H9 (cell line): ENCODE results near the gene CPT1B. TPM values are rescaled to one million over a fixed set of nuclear protein-coding genes. Genes with fewer than 3 reads are reported as not detected.

Experiments used
- DNase-seq: peaks from one replicate; pipeline ENCODE4 v3.0.0-alpha.2; 2017
- H2AFZ ChIP-seq: one replicate; pipeline ENCODE4 v1.6.1; 2013; ENCODE audit warnings: mild to moderate bottlenecking, low read length, control low read depth, moderate library complexity
- H2AK5ac ChIP-seq: 2 replicates; pipeline ENCODE4 v1.6.1; 2013; ENCODE audit warnings: low read length, control low read depth, mixed read lengths; ENCODE audit not compliant: insufficient read length
- H2BK120ac ChIP-seq: one replicate; pipeline ENCODE4 v1.6.1; 2013; ENCODE audit warnings: low read depth, mild to moderate bottlenecking, low read length, control low read depth, inconsistent platforms; ENCODE audit not compliant: poor library complexity, severe bottlenecking
- H2BK12ac ChIP-seq: 2 replicates; pipeline ENCODE4 v1.6.1; 2013; ENCODE audit warnings: low read length, control low read depth, mixed read lengths, low read depth; ENCODE audit not compliant: insufficient read length
- H2BK15ac ChIP-seq: 2 replicates; pipeline ENCODE4 v1.6.1; 2013; ENCODE audit warnings: low read depth, low read length, control low read depth
- H2BK20ac ChIP-seq: one replicate; pipeline ENCODE4 v1.6.1; 2013; ENCODE audit warnings: low read depth, mild to moderate bottlenecking, low read length, control low read depth, inconsistent platforms; ENCODE audit not compliant: poor library complexity, severe bottlenecking
- H2BK5ac ChIP-seq: 2 replicates; pipeline ENCODE4 v1.6.1; 2013; ENCODE audit warnings: low read length, control low read depth, mixed read lengths; ENCODE audit not compliant: insufficient read length
- H3K14ac ChIP-seq: 2 replicates; pipeline ENCODE4 v1.6.1; 2013; ENCODE audit warnings: low read length, control low read depth; ENCODE audit not compliant: insufficient read depth
- H3K18ac ChIP-seq: 2 replicates; pipeline ENCODE4 v1.6.1; 2013; ENCODE audit warnings: low read depth, mild to moderate bottlenecking, mixed read lengths, low read length, control low read depth; ENCODE audit not compliant: insufficient read length
- H3K23ac ChIP-seq: 2 replicates; pipeline ENCODE4 v1.6.1; 2013; ENCODE audit warnings: low read length, control low read depth, mixed read lengths, low read depth; ENCODE audit not compliant: insufficient read length
- H3K23me2 ChIP-seq: 2 replicates; pipeline ENCODE4 v1.6.1; 2013; ENCODE audit warnings: low read depth, mild to moderate bottlenecking, mixed read lengths, low read length, control low read depth; ENCODE audit not compliant: insufficient read length, poor library complexity, severe bottlenecking
- H3K27ac ChIP-seq: 2 replicates; pipeline ENCODE4 v1.5.1; 2013; ENCODE audit warnings: low read length, control low read depth, mixed read lengths, low read depth; ENCODE audit not compliant: insufficient read length
- H3K27me3 ChIP-seq: 2 replicates; pipeline ENCODE4 v1.6.1; 2013; ENCODE audit warnings: low read length, control low read depth, inconsistent platforms; ENCODE audit not compliant: insufficient read depth
- H3K4ac ChIP-seq: 2 replicates; pipeline ENCODE4 v1.6.1; 2013; ENCODE audit warnings: low read depth, mild to moderate bottlenecking, control low read depth, inconsistent platforms, low read length, moderate library complexity
- H3K4me1 ChIP-seq: 2 replicates; pipeline ENCODE4 v1.6.1; 2013; ENCODE audit warnings: low read length, control low read depth, inconsistent platforms; ENCODE audit not compliant: insufficient read depth
- H3K4me2 ChIP-seq: 2 replicates; pipeline ENCODE4 v1.6.1; 2013; ENCODE audit warnings: low read length, control low read depth, mixed read lengths; ENCODE audit not compliant: insufficient read length, insufficient read depth
- H3K56ac ChIP-seq: 2 replicates; pipeline ENCODE4 v1.6.1; 2013; ENCODE audit warnings: low read depth, mild to moderate bottlenecking, mixed read lengths, low read length, control low read depth; ENCODE audit not compliant: insufficient read length
- H3K79me1 ChIP-seq: 2 replicates; pipeline ENCODE4 v1.6.1; 2013; ENCODE audit warnings: low read depth, mild to moderate bottlenecking, moderate library complexity, low read length, control low read depth, inconsistent platforms; ENCODE audit not compliant: insufficient read depth, poor library complexity, severe bottlenecking
- H3K79me2 ChIP-seq: 2 replicates; pipeline ENCODE4 v1.6.1; 2013; ENCODE audit warnings: low read length, control low read depth, inconsistent platforms; ENCODE audit not compliant: insufficient read depth
- H3K9ac ChIP-seq: 2 replicates; pipeline ENCODE4 v1.6.1; 2013; ENCODE audit warnings: low read length, control low read depth, mixed read lengths; ENCODE audit not compliant: insufficient read length; ENCODE audit errors: extremely low read depth
- H3K9me3 ChIP-seq: one replicate; pipeline ENCODE4 v1.6.1; 2013; ENCODE audit warnings: low read depth, low read length, inconsistent platforms; ENCODE audit not compliant: control insufficient read depth
- H3T11ph ChIP-seq: one replicate; pipeline ENCODE4 v1.6.1; 2013; ENCODE audit warnings: mild to moderate bottlenecking, low read length, control low read depth, inconsistent platforms
- H4K20me1 ChIP-seq: one replicate; pipeline ENCODE4 v1.6.1; 2013; ENCODE audit not compliant: control insufficient read depth, insufficient read length, insufficient read depth
- H4K5ac ChIP-seq: 2 replicates; pipeline ENCODE4 v1.6.1; 2013; ENCODE audit warnings: low read depth, mild to moderate bottlenecking, mixed read lengths, low read length, control low read depth; ENCODE audit not compliant: insufficient read length
- H4K8ac ChIP-seq: replicated peaks from 2 replicates; pipeline ENCODE4 v1.6.1; 2013; ENCODE audit warnings: low read length, control low read depth, mixed read lengths, low read depth; ENCODE audit not compliant: insufficient read length
- H4K91ac ChIP-seq: 2 replicates; pipeline ENCODE4 v1.6.1; 2013; ENCODE audit warnings: low read depth, mild to moderate bottlenecking, moderate library complexity, mixed read lengths, low read length, control low read depth; ENCODE audit not compliant: insufficient read length
- H3K27ac Mint-ChIP-seq, 3 experiments: 2 replicates in 2 of 3; 3 replicates in 1 of 3; pipeline ENCODE4 v1.8.0; 2020 to 2021; ENCODE audit warnings: mixed read lengths in 3 of 3, mild to moderate bottlenecking in 1 of 3, moderate library complexity in 1 of 3
- H3K27me3 Mint-ChIP-seq: 2 replicates; pipeline ENCODE4 v1.8.0; 2021; ENCODE audit warnings: low read depth, mild to moderate bottlenecking, moderate library complexity, mixed read lengths
- H3K36me3 Mint-ChIP-seq, 3 experiments: 2 replicates in 2 of 3; 3 replicates in 1 of 3; pipeline ENCODE4 v1.8.0; 2020 to 2021; ENCODE audit warnings: low read depth in 3 of 3, mixed read lengths in 3 of 3; ENCODE audit not compliant: insufficient read depth in 1 of 3
- H3K4me1 Mint-ChIP-seq, 2 experiments: 2 replicates each; pipeline ENCODE4 v1.8.0; 2020; ENCODE audit warnings: mixed read lengths in 2 of 2
- H3K4me3 Mint-ChIP-seq, 2 experiments: 2 replicates in 1 of 2; 3 replicates in 1 of 2; pipeline ENCODE4 v1.8.0; 2020 to 2021; ENCODE audit warnings: mild to moderate bottlenecking in 2 of 2, mixed read lengths in 2 of 2, moderate library complexity in 1 of 2
- H3K9me3 Mint-ChIP-seq, 2 experiments: 2 replicates in 1 of 2; 3 replicates in 1 of 2; pipeline ENCODE4 v1.8.0; 2020; ENCODE audit warnings: mild to moderate bottlenecking in 2 of 2, mixed read lengths in 2 of 2, moderate library complexity in 1 of 2
- CTCF ChIP-seq: fragments of 200-600 bp; sonication (generic); conservative IDR thresholded peaks from 3 replicates; pipeline ENCODE4 v1.8.0; 2021; ENCODE audit warnings: antibody characterized with exemption, mild to moderate bottlenecking
- WGBS: extraction: QIAGEN DNeasy Blood & Tissue Kit; methylation state at CpG from one replicate; pipeline ENCODE4 v1.1.7; 2013; ENCODE audit warnings: missing lambda C conversion rate, low lambda C conversion rate, mixed read lengths; ENCODE audit not compliant: insufficient read length; ENCODE audit errors: extremely low coverage; 5-methylcytosine and 5-hydroxymethylcytosine counted together
- total RNA-seq: library from RNA; stranded (reverse); gene quantifications from 2 replicates; pipeline ENCODE4 v1.2.1, GENCODE V29; 2021

CPT1B gene
- total RNA-seq, 1 experiment from 2014 or later: 65.7 TPM

GRCh38 chr22:50583294-50583861, 5.2 kb upstream of the CPT1B start:
- WGBS: no CpG with 5 or more reads among the region's 37 CpGs
- Mint-ChIP-seq H3K4me3 (peak overlapping the region; percentile 80 to 89), H3K27ac (peak overlapping the region in 2 of 3 experiments; percentile 48 to 78; a peak in 3 of 7 replicates), H3K36me3 (peaks cover 4 to 18% (median 14%) of the 10 kb centered on the region in 3 experiments; a peak in 6 of 7 replicates), H3K4me1 (peaks cover 14 to 23% of the 10 kb centered on the region in 2 experiments), H3K9me3 (no peaks in the 10 kb centered on the region), H3K27me3 (peaks cover 6% of the 10 kb centered on the region)
- Histone ChIP-seq H3K18ac (no peak overlapping the region), H3K27me3 (no peaks in the 10 kb centered on the region), H3K23me2 (no peaks in the 10 kb centered on the region), H4K91ac (no peak overlapping the region), H3K23ac (no peak overlapping the region), H3K4me2 (peak overlapping the region; percentile 93), H3K4ac (no peak overlapping the region), H3K4me1 (peaks cover 2% of the 10 kb centered on the region; the same call in 1 of the 2 replicates), H3K79me1 (peaks cover 4% of the 10 kb centered on the region), H4K5ac (no peak overlapping the region), H3T11ph (no peak overlapping the region), H2BK12ac (no peak overlapping the region), H3K79me2 (no peaks in the 10 kb centered on the region), H3K9ac (peak overlapping the region; percentile 71), H3K56ac (no peak overlapping the region), H2BK5ac (no peak overlapping the region), H4K8ac (no peak overlapping the region), H2BK20ac (no peak overlapping the region), H2AK5ac (no peak overlapping the region), H3K27ac (no peak overlapping the region), H2AFZ (no peak overlapping the region), H3K9me3 (no peaks in the 10 kb centered on the region), H2BK120ac (no peak overlapping the region), H3K14ac (no peak overlapping the region; the same call in 1 of the 2 replicates), H2BK15ac (no peak overlapping the region), H4K20me1 (no peaks in the 10 kb centered on the region)
- TF ChIP-seq CTCF: no peak
- no peak for DNase-seq
